Psoas muscle (tissue), 8 donors: Measurements from ENCODE around the gene RNF215. TPM values are rescaled to one million over a fixed set of nuclear protein-coding genes. Genes with fewer than 3 reads are reported as not detected.

Source experiments
- ATAC-seq, 4 donors: fragments of 200-7000 bp; cut with Tn5 transposase; one replicate each; pipeline ENCODE4 v1.9.1; 2020; ENCODE audit warnings: moderate library complexity in 3 of 4, mild to moderate bottlenecking in 2 of 4
- DNase-seq, 2 donors: peaks; one replicate each; pipeline ENCODE4 v3.0.0-alpha.2; 2020
- H3K27ac ChIP-seq: fragments of 200-600 bp; one replicate; pipeline ENCODE4 v1.8.0; 2022
- H3K27me3 ChIP-seq, 3 donors: fragments of 200-600 bp in 1 of 3; one replicate each; pipeline versions ENCODE4 v1.6.1 to v1.8.0; 2013 to 2022; ENCODE audit warnings: low read length in 2 of 3, mild to moderate bottlenecking in 2 of 3, moderate library complexity in 1 of 3; ENCODE audit not compliant: insufficient read depth in 3 of 3
- H3K36me3 ChIP-seq, 2 donors: fragments of 200-600 bp in 1 of 2; one replicate each; pipeline versions ENCODE4 v1.6.1 to v1.8.0; 2013 to 2022; ENCODE audit warnings: low read depth in 1 of 2, mild to moderate bottlenecking in 1 of 2, moderate library complexity in 1 of 2; ENCODE audit not compliant: insufficient read depth in 1 of 2
- H3K4me1 ChIP-seq: fragments of 200-600 bp; one replicate; pipeline ENCODE4 v1.8.0; 2022
- H3K4me3 ChIP-seq: fragments of 200-600 bp; one replicate; pipeline ENCODE4 v1.8.0; 2022; ENCODE audit warnings: mild to moderate bottlenecking
- H3K9me3 ChIP-seq: fragments of 200-600 bp; one replicate; pipeline ENCODE4 v1.8.0; 2022
- CTCF ChIP-seq: fragments of 200-600 bp; IDR thresholded peaks from one replicate; pipeline ENCODE4 v1.8.0; 2022; ENCODE audit warnings: antibody characterized with exemption
- WGBS, 3 donors: extraction: QIAGEN DNeasy Blood & Tissue Kit; methylation state at CpG; one replicate each; pipeline versions ENCODE4 v1.1.6 to v1.1.7; 2013; 5-methylcytosine and 5-hydroxymethylcytosine counted together
- intact Hi-C, 2 donors: fragments of 100-400 bp; cut with DNase I; formaldehyde crosslinking; loops; one replicate each; pipeline versions ENCODE4 v1.11.0 to v1.14.2; 2022
- polyA plus RNA-seq, 3 donors: library from polyadenylated mRNA; stranded (reverse); fragments of 200-250 nt; gene quantifications; one replicate each; pipeline ENCODE4 v1.2.3, GENCODE V29; 2013
- total RNA-seq, 4 donors: library from RNA; stranded (reverse); fragmentation: NEBNext Ultra II Directional in 2 of 4; extraction: Animal tissue kit (Norgen Biotek cat#: 25700) in 2 of 4; gene quantifications; one replicate each; pipeline versions ENCODE4 v1.2.1 to v1.2.4, GENCODE V29; 2021 to 2023
- donor health status: healthy with polysubstance abuse.
- donor health status: DM: no; HTN: no; CAD: no; lungs with moderate emphysema.
- donor health status: Bipolar disorder and iron deficiency.
- donor health status: healthy.
- donor health status: DM: yes; HTN: yes; CAD: no.
- donor health status: DM: no; HTN: no; CAD: no.
- donor health status: DM: no; HTN: no; CAD: no.
- donor health status: DM: yes; HTN: yes; CAD: no.

Gene RNF215
- total and polyA plus RNA-seq, 7 donors: 5.7 to 13.8 (median 8.8) TPM

DNA sequence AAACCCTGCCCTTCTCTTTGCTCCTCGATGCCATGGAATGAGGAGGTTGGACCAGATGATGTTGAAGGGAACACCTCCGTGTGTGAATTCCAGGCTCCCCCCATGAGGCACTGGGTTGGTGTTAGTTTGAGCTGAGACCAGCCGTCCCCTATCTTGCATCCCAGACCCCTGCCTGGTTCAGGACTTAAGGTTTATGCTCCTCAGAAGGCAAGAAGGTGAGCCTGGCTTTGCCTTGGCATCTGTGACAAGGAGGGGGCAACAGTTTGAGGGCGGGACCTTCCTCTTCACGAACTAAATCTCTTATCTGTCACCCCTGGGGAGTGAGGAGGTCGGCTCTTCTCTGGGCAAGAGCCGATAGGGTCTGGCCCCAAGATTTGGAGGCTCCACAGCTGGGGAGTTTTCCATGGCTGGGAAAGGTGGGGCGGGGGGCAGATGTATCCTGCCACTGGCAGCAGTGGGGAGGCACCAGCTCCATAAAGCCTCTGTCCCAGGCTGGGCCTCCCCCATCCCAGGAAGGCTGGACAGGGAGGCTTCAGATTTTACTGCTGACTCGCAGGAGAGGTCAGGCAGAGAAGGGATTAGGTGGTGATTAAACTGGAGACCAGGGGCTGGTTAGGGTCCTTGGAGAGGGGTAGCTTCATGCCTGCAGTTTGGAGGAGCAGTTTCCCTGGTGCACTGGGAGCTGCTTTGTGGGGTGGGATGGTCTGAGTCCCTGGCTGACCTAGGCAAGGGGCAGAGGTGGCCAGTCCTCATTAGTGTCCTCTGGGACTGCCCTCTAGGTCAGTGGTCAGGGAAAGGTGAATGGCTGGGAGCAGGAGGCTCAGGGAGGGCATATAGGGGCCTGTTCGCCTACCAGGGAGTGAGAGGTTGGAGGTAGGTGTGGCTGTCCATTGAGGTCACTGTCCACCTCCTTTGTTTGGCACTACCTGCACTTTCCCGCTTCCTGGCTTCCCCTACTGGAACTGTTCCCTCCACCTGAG is 10.7 kb upstream of the RNF215 start:
- no peak overlapping the region for H3K27ac ChIP-seq
- no peak for DNase-seq
- H3K4me1 ChIP-seq: peaks cover 9% of the 10 kb centered on the region
- peak; percentile 7 to 23 (median 12) for ATAC-seq
- no peaks in the 10 kb centered on the region for H3K36me3 ChIP-seq
- H3K4me3 ChIP-seq: peak overlapping the region; percentile 67
- WGBS, 3 donors: 20 to 26% (median 22%) methylated on average over 11 of the region's 11 CpGs
- TF ChIP-seq CTCF: no peak
- peaks cover 0 to 42% (median 2%) of the 10 kb centered on the region in 3 donors for H3K27me3 ChIP-seq
- no peaks in the 10 kb centered on the region for H3K9me3 ChIP-seq
- intact Hi-C loops: no loop called here

DNA sequence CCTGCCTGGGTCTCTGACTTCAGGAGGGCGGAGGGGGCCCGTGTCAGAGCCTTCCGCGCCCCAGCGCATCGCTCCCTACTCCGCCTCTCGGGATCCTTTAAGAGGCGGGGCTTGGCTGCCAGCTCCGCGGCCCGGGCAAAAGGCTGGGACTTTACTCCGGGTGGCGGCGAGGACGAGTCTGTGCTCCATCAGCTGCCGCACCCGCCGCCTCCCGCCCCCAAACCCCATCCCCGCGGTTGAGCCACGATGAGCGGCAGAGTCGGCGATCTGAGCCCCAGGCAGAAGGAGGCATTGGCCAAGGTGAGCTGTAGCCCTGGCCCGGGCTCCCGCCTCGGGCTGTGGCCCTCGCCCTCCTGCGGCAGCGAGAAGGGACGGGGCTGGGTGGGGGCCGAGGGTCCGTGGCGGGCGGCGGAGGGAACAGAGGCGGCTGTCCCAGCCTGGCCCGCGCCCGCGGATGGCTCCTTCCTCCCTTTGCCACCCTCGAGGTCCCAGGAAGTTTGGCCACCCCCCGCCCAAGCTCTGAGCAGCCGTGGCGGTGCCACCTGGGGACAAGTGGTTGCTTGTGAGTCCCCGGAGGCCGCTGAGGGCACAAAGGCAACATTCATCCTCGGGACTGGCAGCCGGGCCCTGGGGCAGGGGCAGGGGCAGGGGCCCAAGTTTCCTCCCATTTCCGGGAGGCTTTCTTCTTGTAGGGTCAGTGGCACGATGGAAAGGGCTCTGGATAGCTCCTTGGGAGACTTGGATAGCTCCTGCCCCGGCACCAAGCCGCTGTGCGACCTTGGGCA is 9.9 kb upstream of the RNF215 start, which contains the start of gene SEC14L2:
SEC14L2 (plus strand) TSS at position 148 of the 785 bp plus-strand sequence; CDS start at position 247, 99 bp downstream.
- Histone ChIP-seq H3K9me3 (no peaks in the 10 kb centered on the region), H3K4me1 (peaks cover 9% of the 10 kb centered on the region), H3K27ac (no peak within 1 kb of the TSS), H3K4me3 (peak within 1 kb of the TSS; percentile 67), H3K36me3 (no peaks in the 10 kb centered on the region), H3K27me3 (peaks cover 0 to 42% (median 2%) of the 10 kb centered on the region in 3 donors)
- DNase-seq (peak; percentile 77 to 80), ATAC-seq (peak; percentile 53 to 73 (median 65))
- TF ChIP-seq CTCF: no peak
- intact Hi-C loops: no loop called here
- WGBS, 3 donors: 0 to 1% (median 0%) methylated on average over 47 to 56 of the region's 56 CpGs

DNA sequence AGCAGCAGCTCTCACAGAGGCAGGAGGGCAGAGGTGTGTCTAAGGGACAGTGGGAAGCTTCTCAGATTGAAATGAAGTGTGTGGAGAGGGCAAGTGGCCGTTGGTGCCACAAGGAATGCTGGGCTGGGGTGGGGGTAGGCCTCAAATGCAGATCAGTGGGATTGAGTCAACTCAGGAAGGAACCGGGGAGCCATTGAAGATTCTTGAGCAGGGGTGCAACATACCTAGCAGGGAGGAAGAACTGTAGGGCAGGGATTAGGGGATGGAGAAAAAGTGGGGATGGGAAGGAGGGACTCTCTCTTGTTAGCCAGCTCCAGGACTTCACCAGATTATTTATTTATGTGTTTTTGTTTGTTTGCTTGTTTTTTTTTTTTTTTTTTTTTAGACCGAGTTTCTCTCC is 6.7 kb upstream of the RNF215 start:
- no peak overlapping the region for H3K4me3 ChIP-seq
- WGBS, 3 donors: 79 to 89% (median 86%) methylated on average over 3 of the region's 3 CpGs
- DNase-seq: no peak
- H3K36me3 ChIP-seq: no peaks in the 10 kb centered on the region
- H3K27me3 ChIP-seq: peaks cover 0 to 42% (median 2%) of the 10 kb centered on the region in 3 donors
- peaks cover 9% of the 10 kb centered on the region for H3K4me1 ChIP-seq
- intact Hi-C loops: loop anchor here in 1 of 2 donors (5.0 kb wide), 1 partner anchor 33 kb away; the partner anchor contains the start of gene MTFP1
- H3K27ac ChIP-seq: no peak overlapping the region
- no peak for ATAC-seq
- no peak for TF ChIP-seq CTCF
- no peaks in the 10 kb centered on the region for H3K9me3 ChIP-seq

- no peaks in the 10 kb centered on the region for H3K9me3 ChIP-seq
- H3K27ac ChIP-seq: no peak overlapping the region
- intact Hi-C loops: loop anchor here in 1 of 2 donors (5.0 kb wide), 1 partner anchor 34 kb away; the partner anchor contains the start of gene MTFP1
- peaks cover 9% of the 10 kb centered on the region for H3K4me1 ChIP-seq
- no peaks in the 10 kb centered on the region for H3K36me3 ChIP-seq
- DNase-seq (no peak), ATAC-seq (no peak)
- no peak overlapping the region for H3K4me3 ChIP-seq
- WGBS, 3 donors: 79 to 88% (median 82%) methylated on average over 7 of the region's 7 CpGs
- peaks cover 0 to 39% (median 2%) of the 10 kb centered on the region in 3 donors for H3K27me3 ChIP-seq
- TF ChIP-seq CTCF: no peak
Observed at GRCh38 chr22:30393322-30393680, 6.1 kb upstream of the RNF215 start.
